HG03575 (cell line): ENCODE results near the gene PRSS35.
"Not testable (repeated sequence)": the region's sequence is repeated elsewhere in the genome, so short reads cannot be mapped to it uniquely, and the experiment has no call there.

Source experiments
- ATAC-seq: cut with Tn5 transposase; IDR thresholded peaks from one replicate; pipeline ENCODE4 v1.9.1; 2021; ENCODE audit not compliant: unreplicated experiment, insufficient number of reproducible peaks, low FRiP score; ENCODE audit errors: extremely low read depth

PRSS35 gene, protein sequence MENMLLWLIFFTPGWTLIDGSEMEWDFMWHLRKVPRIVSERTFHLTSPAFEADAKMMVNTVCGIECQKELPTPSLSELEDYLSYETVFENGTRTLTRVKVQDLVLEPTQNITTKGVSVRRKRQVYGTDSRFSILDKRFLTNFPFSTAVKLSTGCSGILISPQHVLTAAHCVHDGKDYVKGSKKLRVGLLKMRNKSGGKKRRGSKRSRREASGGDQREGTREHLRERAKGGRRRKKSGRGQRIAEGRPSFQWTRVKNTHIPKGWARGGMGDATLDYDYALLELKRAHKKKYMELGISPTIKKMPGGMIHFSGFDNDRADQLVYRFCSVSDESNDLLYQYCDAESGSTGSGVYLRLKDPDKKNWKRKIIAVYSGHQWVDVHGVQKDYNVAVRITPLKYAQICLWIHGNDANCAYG

DNA sequence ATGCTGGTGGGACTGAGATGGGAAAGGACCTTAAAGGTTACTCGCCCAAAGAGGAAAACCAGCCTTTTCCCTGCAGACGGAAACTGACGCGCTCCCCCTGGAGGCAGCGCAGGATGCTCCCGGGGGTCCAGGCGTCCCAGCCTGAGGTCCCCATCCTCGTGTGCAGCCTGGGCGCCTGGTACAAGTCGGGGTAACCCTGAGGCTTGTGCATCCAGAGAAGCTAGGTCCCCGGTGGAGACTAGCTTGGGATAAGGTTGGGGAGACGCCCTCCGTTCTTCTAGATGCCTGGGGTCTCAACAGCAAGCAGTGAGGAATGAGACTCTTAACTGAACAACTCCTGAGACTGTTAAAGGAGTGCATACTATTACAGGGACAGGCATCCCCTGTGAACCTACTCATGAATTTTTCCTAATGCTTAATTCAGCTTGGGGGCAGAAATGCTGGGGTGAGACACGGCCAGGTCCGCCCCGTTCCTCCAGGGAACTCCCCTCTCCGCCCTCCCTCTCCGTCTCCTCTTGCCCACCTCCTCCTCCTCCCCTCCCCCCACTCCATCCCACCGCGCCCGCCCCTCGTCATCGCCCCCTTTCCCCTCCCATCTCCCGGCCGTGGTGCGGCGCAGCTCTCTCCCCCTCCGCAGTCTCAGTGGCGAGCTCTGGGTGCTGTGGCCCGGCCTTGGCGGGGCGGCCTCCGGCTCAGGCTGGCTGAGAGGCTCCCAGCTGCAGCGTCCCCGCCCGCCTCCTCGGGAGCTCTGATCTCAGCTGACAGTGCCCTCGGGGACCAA lies at the start of gene PRSS35:
Gene PRSS35 (plus strand): TSS at position 634 of the 781 bp plus-strand sequence. CDS start 10,908 bp downstream, outside the sequence.
- ATAC-seq = no peak

- ATAC-seq = no peak
Measured at GRCh38 chr6:83463886-83464285, 48.4 kb upstream of the PRSS35 start.

DNA sequence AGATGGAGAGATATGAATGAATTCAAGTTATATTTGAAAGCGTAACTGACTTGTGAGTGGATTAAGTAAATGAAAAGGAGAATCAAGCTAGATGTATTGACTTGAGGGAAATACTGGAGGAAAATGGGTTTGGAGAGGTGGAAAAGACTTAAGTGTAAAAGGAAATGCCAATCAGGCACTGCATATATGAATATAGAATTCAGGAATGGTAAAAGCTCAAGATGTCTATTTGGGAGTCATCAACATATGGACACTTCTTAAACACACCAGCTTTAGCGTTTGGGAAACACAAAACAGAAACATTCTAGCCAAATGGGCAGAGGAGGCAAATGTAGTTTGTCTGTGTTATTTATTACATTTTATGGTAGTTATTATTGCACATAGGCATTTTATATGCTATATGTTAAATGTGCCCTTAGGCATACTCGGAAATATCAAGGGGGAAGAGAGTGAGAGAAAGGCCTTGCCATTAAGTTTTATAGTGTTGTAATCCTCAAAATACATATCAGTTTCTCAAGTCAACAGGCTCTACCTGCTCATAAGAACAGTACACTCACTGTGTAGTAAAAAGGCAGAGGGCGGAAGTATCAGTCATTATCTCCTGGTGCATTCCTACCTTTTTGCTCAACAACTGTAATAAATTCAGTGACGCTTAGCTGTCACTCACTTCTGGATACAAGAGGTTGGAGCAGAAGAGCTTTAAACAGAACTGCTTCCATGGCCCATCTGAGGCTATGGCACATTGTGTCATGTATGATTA lies 47.8 kb upstream of the PRSS35 start:
- no peak for ATAC-seq

DNA sequence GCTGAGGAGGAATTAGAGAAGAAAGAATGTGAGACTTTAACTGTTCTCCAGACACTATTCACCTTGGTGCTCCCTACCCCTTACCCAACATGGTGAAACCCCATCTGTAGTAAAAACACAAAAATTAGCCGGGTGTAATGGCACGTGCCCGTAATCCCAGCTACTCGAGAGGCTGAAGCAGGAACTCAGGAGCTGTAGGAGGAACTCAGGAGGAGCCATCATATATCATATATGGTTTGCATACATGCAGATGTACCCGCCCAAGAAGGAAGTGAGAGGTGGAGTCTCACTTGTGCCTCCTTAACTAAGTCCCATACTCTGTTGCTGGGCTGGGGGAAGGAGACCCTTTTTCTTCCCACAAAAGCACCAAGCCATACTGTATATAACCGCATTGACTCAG lies 46.0 kb upstream of the PRSS35 start:
- no peak for ATAC-seq

GRCh38 chr6:83467620-83468036 lies 44.7 kb upstream of the PRSS35 start:
- no peak for ATAC-seq

DNA sequence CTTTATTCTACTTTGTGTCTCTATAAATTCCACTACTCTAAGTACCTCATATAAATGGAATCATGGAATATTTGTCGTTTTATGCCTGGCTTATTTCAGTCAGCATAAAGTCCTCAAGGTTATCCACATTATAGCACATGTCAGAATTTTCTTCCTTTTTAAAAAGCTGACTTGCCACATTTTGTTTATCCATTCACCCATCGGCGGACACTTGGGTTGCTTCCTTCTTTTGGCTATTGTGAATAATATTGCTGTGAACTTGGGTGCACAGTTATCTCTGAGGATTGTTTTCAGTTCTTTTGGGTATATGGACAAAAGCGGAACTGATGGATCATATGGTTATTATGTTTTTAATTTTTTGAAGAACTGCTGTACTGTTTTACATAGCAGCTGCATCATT lies 42.3 kb upstream of the PRSS35 start:
- ATAC-seq = no peak

DNA sequence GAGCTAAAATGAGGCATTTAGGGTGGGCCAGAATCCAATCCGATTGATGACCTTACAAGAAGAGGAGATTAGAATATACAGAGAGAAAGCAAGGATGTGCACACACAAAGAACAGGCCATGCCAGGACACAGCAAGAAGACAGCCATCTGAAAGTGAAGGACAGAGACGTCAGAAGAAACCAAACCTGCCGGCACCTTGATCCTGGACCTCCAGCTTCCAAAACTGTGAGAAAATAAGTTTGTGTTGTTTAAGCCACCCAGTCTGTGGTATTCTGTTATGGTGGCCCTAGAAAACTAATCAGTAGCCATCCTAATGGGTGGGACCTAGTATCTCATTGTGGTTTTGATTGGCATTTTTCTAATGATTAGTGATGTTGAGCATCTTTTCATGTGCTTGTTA lies 41.7 kb upstream of the PRSS35 start:
- no peak for ATAC-seq

- ATAC-seq = no peak
Measured at GRCh38 chr6:83472767-83473166, 39.6 kb upstream of the PRSS35 start.

GRCh38 chr6:83474309-83474708 lies 38.0 kb upstream of the PRSS35 start:
- no peak for ATAC-seq

DNA sequence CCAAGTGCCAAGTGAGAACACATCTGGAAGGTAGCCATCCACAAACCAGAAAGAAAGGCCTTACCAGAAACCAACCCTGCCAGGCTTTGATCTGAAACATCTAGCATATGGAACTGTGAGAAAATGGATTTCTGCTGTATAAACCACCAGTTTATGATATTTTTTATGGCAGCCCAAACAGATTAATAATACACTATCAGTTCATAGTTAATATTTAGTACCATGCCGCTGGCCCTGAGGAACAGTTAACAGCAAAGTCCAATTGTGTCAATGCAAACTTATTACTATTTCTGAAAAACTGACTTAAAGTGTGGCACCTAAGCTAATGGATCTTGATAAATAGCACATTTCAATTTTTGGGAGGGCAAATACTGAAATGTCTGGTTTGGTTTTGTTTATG lies 35.4 kb upstream of the PRSS35 start:
- no peak for ATAC-seq

- ATAC-seq = no peak
Measured at GRCh38 chr6:83479389-83479788, 32.9 kb upstream of the PRSS35 start.

DNA sequence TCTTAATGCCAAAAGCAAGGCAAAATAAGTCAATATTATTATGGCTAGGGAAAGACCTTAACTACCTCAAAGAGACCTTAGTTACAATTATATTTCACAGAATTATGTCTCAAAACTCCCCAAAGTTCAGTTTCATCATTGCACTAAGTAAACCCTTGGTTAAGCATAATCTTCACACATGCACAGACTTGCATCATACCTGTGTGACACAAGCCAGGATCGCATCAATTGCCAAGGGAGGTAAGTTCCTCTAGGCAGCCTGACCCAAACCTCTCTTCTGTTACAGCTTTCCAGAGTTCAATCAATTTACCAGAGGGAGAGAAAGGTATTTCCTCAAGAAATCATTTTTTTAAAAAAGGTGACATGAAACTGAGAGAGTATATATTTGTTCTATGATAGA lies 31.9 kb upstream of the PRSS35 start:
- ATAC-seq = no peak

DNA sequence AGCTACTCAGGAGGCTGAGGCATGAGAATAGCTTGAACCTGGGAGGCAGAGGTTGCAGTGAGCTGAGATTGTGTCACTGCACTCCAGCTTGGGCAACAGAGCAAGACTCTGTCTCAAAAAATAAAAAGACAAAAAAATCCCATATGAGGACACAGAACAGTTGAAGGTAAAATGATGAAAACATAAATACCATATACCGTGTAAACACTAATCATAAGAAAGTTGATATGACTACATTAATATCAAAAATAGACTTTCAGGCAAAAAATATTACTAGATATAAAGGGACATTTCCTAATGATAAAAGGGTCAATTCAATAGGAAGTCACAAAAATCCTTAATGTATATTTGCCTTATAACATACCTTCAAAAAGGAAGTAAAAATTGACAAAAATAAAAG lies 30.4 kb upstream of the PRSS35 start:
- ATAC-seq = not testable (repeated sequence)

DNA sequence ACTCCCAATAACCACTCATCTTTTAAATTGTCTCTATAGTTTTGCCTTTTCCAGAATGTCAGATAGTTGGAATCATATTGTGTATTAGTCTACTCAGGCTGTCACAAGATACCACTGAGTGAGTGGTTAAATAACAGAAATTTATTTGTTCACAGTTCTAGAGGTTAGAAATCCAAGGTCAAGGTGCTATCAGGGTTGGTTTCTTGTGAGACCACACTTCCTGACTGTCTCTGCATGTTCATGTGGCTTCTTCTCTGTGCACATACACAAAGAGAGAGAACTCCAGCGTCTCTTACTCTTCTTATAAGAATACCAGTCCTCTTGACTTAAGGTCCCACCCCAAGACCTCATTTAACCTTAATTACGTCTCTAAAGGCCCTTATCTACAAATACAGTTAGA lies 23.9 kb upstream of the PRSS35 start:
- ATAC-seq = no peak

- no peak for ATAC-seq
Measured at GRCh38 chr6:83488861-83489260, 23.5 kb upstream of the PRSS35 start.

- no peak for ATAC-seq
Measured at GRCh38 chr6:83490217-83490807, 22.0 kb upstream of the PRSS35 start.

DNA sequence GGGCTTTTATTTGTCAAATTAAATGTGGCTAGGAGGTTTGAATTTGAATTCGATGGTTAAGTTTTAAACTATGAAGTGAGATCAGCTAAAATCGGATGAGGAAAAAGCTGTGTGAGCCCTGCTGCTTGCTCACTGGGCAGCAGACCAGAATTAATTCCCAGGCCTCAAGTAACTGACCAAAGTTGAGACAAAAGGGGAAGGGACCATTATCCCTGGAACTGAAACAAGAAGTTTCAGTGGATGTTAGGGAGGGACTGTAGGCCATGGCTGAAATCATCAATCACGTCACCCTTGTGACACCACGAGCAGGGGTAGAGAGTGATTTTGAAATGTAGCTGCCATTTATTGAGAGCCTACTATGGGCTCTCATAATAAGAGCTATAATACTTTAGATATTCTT lies 7.0 kb upstream of the PRSS35 start:
- ATAC-seq = no peak

- ATAC-seq = no peak
Measured at GRCh38 chr6:83509441-83509840, 2.9 kb upstream of the PRSS35 start.

GRCh38 chr6:83510791-83511190 lies 1.5 kb upstream of the PRSS35 start:
- ATAC-seq = no peak
